ENCODE measurements around the gene ZNF385B.

DNA sequence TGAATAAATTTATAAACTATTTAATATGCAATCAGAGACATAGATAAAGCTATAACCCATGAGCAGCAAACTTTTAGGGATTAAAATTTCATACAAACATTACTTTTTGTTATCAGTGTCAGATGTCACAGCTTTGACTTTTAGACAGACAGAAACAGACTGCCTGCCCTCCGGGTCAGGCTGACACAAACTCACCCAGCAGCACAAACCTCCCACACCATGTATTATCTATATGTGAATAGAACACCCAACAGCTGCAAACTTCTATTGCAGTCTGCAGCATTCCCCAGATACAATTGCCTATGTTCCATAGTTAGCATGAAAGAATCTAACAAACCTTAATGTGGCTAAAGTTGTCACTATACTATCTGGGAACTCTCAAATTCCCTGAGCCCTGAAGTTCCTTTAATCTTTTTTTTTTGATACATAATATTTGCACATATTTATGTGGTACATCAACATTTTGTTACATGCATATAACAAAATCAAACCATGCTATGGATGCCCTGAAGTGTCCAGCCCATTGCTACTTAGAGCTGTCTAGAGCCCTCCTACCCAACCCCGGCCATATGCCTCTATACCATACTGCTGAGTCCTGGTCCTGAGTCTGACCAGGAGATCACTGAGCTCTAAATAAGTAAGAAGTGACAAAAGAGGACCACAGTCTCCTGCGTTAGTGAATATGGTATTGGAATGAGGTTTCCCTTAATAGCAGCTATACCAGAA lies 214.4 kb downstream of the ZNF385B start:
- TF ChIP-seq, protein P1, sequence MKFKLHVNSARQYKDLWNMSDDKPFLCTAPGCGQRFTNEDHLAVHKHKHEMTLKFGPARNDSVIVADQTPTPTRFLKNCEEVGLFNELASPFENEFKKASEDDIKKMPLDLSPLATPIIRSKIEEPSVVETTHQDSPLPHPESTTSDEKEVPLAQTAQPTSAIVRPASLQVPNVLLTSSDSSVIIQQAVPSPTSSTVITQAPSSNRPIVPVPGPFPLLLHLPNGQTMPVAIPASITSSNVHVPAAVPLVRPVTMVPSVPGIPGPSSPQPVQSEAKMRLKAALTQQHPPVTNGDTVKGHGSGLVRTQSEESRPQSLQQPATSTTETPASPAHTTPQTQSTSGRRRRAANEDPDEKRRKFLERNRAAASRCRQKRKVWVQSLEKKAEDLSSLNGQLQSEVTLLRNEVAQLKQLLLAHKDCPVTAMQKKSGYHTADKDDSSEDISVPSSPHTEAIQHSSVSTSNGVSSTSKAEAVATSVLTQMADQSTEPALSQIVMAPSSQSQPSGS (IDR thresholded peaks at IDR 0.05; ENCODE audit: low read length): no peak
- no peak for TF ChIP-seq HDAC2 (IDR thresholded peaks at IDR 0.05)
- no peak for TF ChIP-seq NRF1 (conservative IDR thresholded peaks at IDR 0.05; ENCODE audit: low read depth, low read length)
- TF ChIP-seq, protein P2, sequence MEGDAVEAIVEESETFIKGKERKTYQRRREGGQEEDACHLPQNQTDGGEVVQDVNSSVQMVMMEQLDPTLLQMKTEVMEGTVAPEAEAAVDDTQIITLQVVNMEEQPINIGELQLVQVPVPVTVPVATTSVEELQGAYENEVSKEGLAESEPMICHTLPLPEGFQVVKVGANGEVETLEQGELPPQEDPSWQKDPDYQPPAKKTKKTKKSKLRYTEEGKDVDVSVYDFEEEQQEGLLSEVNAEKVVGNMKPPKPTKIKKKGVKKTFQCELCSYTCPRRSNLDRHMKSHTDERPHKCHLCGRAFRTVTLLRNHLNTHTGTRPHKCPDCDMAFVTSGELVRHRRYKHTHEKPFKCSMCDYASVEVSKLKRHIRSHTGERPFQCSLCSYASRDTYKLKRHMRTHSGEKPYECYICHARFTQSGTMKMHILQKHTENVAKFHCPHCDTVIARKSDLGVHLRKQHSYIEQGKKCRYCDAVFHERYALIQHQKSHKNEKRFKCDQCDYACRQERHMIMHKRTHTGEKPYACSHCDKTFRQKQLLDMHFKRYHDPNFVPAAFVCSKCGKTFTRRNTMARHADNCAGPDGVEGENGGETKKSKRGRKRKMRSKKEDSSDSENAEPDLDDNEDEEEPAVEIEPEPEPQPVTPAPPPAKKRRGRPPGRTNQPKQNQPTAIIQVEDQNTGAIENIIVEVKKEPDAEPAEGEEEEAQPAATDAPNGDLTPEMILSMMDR (IDR thresholded peaks at IDR 0.05 in 2 of 3, conservative IDR thresholded peaks at IDR 0.05 in 1 of 3; ENCODE audit: control insufficient read depth in 2 of 3, extremely low read depth in 1 of 3, insufficient read depth in 1 of 3, low read depth in 3 of 3, low read length in 3 of 3): no peak
- TF ChIP-seq POLR2A (IDR thresholded peaks at IDR 0.05; ENCODE audit: low read depth, low read length): no peak
- TF ChIP-seq, protein P3, sequence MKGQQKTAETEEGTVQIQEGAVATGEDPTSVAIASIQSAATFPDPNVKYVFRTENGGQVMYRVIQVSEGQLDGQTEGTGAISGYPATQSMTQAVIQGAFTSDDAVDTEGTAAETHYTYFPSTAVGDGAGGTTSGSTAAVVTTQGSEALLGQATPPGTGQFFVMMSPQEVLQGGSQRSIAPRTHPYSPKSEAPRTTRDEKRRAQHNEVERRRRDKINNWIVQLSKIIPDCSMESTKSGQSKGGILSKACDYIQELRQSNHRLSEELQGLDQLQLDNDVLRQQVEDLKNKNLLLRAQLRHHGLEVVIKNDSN (IDR thresholded peaks at IDR 0.05; ENCODE audit: borderline replicate concordance, extremely low read length, insufficient read depth, low read depth, low read length): no peak
- TF ChIP-seq, protein P4, sequence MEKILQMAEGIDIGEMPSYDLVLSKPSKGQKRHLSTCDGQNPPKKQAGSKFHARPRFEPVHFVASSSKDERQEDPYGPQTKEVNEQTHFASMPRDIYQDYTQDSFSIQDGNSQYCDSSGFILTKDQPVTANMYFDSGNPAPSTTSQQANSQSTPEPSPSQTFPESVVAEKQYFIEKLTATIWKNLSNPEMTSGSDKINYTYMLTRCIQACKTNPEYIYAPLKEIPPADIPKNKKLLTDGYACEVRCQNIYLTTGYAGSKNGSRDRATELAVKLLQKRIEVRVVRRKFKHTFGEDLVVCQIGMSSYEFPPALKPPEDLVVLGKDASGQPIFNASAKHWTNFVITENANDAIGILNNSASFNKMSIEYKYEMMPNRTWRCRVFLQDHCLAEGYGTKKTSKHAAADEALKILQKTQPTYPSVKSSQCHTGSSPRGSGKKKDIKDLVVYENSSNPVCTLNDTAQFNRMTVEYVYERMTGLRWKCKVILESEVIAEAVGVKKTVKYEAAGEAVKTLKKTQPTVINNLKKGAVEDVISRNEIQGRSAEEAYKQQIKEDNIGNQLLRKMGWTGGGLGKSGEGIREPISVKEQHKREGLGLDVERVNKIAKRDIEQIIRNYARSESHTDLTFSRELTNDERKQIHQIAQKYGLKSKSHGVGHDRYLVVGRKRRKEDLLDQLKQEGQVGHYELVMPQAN (conservative IDR thresholded peaks at IDR 0.05): no peak
- no peak for TF ChIP-seq POU2F2 (IDR thresholded peaks at IDR 0.05; ENCODE audit: borderline replicate concordance, low read depth, low read length)
- no peak for TF ChIP-seq IRF4 (IDR thresholded peaks at IDR 0.05; ENCODE audit: low read depth, low read length)
- TF ChIP-seq EZH2 (IDR thresholded peaks at IDR 0.05; ENCODE audit: borderline replicate concordance, control insufficient read depth, low read depth, low read length): no peak
- TF ChIP-seq SIX5 (IDR thresholded peaks at IDR 0.05; ENCODE audit: low read depth, low read length, severe bottlenecking): no peak
- no peak for TF ChIP-seq KDM1A (IDR thresholded peaks at IDR 0.05; ENCODE audit: borderline replicate concordance)
- TF ChIP-seq CEBPB (IDR thresholded peaks at IDR 0.05; ENCODE audit: borderline replicate concordance in 1 of 2, low read depth in 2 of 2, low read length in 2 of 2): no peak
- no peak for TF ChIP-seq POLR2AphosphoS5 (IDR thresholded peaks at IDR 0.05; ENCODE audit: low read length)
